ENCODE data around the gene EMX2. TPM values are rescaled to one million over a fixed set of nuclear protein-coding genes. Genes with fewer than 3 reads are reported as not detected.

The EMX2 gene
- total RNA-seq, 1 donor from 2014 or later = not detected

DNA sequence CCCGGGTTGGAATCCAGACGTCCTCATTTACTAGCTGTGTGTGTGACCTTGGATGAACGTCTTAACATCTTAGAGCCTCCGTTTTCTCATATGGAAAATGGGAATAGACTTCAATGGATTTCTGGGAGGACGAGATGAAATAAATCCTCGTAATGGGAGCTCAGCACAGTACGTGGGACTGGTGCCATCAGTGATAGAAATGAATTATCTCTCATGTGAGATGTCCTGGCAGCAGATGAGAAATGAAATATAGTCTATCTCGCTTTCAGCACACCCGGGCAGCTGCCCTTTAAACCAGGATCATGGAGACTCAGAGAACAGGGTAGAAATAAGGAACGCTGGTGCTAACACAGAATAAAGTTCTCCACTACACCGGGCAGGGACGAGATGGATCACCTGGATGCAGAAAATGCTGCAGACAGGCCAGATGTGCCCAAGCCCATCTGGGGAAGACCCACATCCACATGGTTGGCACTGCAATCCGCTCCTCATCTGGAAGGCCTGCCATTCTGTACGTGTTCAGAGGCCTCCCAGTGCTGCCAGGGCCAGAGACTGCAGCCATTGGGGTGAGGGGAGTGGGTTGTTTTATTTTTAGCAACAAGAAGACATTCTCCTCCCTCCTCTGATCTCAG is 11.1 kb upstream of the EMX2 start:
- DNase-seq (ENCODE audit: low read depth in 2 of 2) = no peak

- DNase-seq (ENCODE audit: low read depth in 2 of 2) = no peak
Observed at GRCh38 chr10:117532003-117532385, 10.6 kb upstream of the EMX2 start.

- no peak for DNase-seq (ENCODE audit: low read depth in 2 of 2)
Observed at GRCh38 chr10:117532451-117533107, 10.0 kb upstream of the EMX2 start.

- DNase-seq (ENCODE audit: low read depth in 2 of 2) = no peak
Observed at GRCh38 chr10:117533507-117534281, 8.9 kb upstream of the EMX2 start.

DNA sequence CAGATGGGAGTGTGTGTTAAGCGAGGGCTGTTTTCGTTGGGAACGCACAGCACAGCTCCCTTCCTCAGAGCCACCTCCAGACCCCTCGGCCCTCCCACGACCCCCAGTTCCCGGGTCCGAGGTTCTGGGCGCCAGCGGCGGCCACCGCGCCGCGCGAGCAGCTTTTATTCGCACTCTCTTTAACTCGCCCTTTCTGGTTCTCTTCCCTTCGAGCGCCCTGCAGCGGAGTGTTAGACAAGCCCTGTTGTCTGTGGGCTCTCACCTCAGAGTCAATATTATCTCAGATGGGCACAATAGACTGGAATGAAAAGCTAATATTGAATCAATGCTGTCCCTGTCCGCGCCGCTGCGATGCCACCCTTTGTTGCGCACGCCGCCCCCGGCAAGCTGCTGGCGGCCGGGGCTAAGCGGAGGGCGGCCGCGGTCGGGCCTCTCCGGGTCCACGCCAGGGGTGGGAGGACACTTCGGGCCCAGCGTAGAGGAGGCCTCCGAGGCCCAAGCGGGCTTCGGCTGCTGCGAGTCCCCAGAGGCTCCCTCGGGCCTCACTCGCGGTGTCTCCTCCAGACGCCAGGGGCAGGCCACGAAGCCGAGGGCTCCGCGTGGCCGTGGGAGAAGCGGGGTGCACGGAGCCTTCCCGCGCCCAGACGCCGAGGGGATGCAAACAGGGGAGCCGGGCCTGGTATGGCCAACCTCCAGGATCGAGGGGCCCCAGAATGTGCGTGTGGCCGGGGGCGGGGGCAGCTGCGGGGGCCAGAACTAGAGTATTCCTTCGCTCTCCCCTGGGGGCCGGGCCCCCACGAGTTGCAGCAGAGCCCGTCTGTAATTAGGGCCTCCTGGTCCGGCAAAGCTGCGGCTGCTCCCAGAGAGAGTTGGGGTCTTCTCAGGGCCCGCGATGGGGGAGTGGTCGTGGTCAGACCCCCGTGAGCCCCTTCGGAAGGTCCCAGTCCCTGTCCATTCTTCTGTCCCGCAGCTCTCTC is 7.9 kb upstream of the EMX2 start:
- no peak for DNase-seq (ENCODE audit: low read depth in 2 of 2)

DNA sequence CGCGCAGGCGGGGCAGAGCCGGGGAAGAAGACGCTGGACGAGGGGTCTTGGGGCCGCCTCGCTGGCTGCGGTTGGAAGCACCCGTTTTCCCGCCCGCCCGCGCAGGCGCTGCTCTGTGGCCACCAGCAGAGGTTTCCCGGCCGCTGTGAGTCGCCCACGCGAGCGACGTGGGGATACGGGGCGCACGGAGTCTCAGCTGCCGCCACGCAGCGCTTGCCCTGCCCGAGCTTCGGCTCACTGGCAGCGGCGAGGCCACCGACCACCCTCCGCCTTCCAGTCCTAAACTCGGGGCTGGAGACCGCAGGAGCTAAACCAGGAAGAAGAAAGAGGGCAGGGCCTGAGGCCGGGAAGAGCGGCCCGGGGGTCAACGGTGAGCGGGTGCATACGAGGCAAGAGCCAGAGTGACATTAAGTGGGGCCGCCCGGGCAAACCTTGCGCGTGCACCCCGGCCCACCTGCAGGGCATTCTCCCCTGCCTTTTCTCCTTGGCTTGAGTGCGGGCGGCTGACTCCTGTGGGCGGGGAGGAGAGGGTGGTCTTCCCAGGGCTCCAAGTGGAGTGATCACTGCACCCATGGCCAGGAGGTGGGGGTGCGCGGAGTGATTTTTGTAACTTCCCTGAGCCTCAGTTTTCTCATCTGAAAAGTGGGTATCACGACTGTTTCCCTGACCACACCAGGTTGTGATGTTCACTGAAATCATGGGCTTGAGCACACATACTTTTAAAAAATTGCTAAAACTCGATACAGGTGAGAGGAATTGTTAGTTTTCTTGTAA is 7.1 kb upstream of the EMX2 start:
- DNase-seq (ENCODE audit: low read depth in 2 of 2) = no peak

DNA sequence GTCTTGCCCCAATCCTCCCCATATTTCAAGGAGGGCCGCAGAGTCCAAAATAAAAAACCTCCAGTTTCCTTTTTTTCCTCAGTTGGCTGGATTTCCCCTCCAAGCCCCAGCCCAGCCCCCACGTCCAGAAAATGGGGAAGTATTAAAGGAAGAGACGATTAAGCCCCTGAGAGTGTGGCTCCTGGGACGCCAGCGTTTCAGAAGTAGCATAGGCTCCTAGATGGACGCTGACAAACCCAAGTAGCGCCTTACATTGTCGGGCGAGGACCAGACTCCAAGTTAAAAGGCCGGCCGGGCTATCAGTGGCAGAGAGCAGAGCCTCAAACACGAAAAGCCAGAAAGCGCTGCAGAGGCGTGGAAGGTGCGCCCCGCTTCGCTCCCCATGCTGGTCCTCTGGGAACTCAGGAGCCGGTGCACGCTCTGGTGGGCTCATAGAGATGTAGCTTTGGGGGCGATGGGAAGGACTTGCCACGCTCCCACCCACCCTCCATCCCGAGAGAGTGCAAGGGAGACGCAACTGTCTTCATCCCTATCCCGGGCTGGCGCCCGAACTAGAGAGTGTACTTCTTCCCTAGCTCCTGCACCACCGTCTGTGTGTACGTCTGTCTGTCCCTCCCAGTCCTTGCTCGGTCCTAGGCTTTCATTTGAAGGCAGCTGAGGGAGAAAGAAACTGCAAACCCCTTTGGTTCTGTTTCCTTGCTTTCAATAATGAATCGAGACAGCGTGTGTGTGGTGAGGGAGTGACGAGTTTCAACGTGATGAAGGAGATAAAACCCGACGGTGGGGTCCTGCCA is 6.3 kb upstream of the EMX2 start:
- no peak for DNase-seq (ENCODE audit: low read depth in 2 of 2)

DNA sequence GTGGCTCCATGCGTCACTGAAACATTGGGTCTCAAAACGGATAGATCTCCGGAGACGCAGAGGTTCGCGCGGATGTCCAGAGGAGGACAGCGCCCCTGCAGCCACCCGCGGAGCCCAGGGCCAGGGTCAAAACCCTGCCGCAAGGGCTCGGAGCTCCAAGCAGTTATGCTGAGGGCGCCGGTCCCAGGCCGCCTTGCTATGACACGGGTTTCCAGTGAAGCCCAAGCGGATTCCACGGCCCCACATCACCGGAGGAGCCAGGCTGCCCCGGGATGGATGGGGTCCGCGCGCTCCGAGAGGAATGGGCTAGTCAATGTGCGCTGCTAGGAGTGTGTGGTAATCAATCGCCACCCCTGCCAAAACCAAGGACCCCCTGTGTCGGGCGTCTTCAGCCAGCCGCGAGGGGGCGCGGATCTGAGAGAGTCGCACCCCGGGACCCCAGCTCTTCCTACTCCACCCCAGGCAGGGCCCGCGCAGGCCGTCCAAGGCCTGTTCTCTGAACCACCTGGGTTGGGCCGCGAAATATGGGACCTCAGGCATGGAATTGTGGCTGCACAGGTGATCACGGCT is 5.6 kb upstream of the EMX2 start:
- DNase-seq (ENCODE audit: low read depth in 2 of 2) = no peak

GRCh38 chr10:117537436-117537903 is 5.1 kb upstream of the EMX2 start:
- DNase-seq (ENCODE audit: low read depth in 2 of 2) = peak in 1 of 2 donors; percentile 25

DNA sequence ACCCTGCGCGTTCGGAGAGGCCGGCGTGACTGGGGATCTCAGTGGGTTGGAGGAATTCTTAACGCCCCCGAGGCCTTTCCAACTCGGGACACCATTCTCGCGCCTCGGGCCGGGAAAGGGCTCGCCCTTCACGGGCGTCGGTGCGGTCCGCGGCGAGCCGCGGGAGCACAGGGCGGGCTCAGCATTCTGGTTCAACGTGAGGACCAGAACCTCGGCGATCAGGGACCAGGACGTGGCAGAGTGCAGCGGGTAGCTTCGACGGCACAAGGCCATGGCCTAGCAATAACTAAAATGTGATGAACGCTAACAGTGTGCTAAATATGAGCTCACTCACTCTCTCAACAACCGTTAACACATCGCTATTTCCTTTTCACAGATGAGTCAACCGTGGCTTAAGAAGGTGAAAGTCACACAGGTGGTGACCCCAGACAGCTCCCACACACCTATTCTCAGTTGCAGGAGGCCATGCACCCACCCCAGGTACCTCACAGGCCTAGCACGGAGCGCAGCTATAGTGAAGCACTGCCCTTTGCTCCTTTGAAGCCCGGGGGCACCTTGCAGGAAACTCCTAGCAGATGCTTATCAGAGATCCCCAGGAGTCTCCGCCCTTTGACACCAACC is 4.5 kb upstream of the EMX2 start:
- no peak for DNase-seq (ENCODE audit: low read depth in 2 of 2)

GRCh38 chr10:117539361-117539773 is 3.2 kb upstream of the EMX2 start:
- DNase-seq (ENCODE audit: low read depth in 2 of 2) = no peak

- no peak for DNase-seq (ENCODE audit: low read depth in 2 of 2)
Observed at GRCh38 chr10:117539903-117540639, 2.5 kb upstream of the EMX2 start.

DNA sequence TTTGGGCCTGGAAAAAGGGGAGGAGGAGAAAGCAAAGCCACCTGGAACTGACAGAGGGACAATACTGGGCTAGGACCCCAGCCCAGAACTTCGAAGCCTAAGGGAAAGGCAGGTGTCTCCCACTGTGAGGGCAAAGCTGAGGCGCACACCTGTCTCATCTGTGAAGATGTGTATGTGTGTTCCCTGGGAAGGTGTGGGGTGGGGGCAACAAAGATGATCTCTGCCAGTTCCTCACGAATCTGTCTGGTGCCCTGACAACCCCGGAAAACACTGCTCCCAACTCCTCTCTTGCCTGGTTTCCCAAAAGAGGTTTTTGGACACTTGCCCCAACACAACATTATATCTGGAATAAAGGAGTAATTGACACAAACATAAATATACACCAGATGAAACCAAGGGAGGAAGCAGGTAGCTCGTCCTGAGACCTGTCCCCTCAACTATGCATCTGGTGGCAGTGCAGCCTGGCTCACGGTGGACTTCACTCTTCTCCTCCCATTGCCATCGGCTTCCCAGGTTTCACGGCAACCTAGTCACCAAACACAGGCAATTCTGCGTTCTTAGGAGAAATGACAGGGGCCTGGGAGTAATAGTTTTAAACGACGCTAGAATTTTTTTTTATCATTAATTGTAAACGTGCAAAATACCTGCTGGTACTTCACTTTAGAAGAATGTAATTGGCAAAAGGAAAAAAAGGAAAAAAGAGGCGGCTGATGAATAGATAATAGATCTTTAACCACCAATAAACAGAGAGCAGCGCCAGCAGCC is 1.7 kb upstream of the EMX2 start:
- DNase-seq (ENCODE audit: low read depth in 2 of 2) = no peak

DNA sequence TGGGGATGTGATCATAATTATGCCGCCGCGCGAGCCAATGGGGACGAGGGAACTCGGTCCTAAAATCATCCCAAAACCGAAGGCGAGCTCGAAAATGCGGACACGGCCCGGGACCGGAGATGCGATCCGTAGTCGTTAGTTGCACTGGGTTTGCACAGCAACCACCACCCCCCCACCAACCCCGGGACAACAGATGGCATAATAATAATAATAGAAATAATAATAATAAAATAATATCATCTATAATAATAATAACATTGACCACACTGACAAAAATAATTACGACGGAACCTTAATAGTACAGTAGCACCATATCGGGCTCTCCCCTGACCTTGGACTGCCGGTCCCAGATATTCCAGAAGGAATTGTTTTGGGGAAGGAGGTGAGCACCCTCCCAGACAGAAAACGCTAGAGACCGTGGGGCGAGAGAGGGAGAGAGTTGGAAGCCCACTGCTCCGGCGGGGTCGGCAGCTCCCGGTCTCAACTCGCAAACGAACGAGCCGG is 1.1 kb upstream of the EMX2 start:
- DNase-seq (ENCODE audit: low read depth in 2 of 2) = no peak

DNA sequence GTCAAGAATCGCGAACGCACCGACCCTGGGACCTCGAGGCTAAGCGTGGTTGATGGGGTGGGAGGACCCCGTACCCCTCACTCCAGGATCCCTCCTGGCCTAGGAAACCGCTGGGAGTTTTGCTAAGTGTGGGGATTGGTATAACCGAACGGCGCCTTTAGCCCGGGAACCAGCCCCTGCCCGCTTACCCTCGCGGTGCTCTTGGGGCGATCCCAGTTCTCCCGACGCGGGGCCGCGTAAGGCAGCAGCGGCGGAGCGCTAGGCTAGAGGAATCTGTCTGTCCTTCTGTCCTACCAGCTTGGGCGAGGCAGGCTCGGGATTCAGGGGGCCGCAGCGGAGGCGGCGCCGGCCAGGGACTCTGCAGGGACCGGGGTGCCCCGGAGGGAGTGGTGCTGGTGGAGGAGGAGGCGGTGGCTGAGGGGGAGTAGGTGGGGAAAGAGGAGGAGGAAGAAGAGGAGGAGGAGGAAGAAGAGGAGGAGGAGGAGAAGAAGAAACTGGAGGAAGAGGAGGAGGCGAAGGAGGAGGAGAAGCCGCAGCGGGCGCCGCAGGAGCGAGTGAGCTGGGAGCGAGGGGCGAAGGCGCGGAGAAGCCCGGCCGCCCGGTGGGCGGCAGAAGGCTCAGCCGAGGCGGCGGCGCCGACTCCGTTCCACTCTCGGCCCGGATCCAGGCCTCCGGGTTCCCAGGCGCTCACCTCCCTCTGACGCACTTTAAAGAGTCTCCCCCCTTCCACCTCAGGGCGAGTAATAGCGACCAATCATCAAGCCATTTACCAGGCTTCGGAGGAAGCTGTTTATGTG is 439 bp upstream of the EMX2 start:
- DNase-seq (ENCODE audit: low read depth in 2 of 2) = peak in 1 of 2 donors; percentile 24

GRCh38 chr10:117543225-117544003 is 868 bp downstream of the EMX2 start:
- DNase-seq (ENCODE audit: low read depth in 2 of 2) = no peak

Data from dermis microvascular lymphatic vessel endothelial cell (primary cell).